Activated CD8-positive, alpha-beta memory T cell treated with anti-CD3 and anti-CD28 coated beads for 4 hours (primary cell): Measurements from ENCODE around the gene SHMT2.

Experiments used
- DNase-seq, 2 donors: peaks; one replicate each; pipeline ENCODE4 v3.0.0-alpha.2; 2020; ENCODE audit warnings: low read depth in 2 of 2

The SHMT2 gene

DNA sequence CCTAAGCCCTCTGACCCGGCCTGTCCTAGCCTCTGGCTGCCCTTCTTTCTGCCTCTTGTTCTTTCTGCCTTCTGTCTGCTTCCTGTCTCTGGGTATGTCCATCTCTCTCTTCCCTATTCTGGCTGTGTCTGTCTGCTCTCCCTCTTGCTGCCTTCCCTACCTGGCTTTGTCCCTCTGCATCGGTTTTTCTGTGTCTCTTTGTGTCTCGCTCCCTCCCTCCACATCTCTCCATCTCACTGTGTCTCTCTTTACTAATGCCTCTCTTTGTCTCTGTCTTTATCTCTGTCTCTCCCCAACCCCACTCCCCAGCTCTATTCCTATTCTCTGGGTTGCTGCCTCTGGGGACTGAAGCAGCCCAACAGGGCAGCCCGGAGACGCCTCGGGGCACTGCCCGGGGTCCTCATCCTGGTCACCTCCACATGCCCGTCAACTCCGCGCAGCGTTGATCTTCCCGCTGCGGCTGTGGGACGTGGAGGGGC, 10.1 kb downstream of the SHMT2 start:
- DNase-seq = no peak

DNA sequence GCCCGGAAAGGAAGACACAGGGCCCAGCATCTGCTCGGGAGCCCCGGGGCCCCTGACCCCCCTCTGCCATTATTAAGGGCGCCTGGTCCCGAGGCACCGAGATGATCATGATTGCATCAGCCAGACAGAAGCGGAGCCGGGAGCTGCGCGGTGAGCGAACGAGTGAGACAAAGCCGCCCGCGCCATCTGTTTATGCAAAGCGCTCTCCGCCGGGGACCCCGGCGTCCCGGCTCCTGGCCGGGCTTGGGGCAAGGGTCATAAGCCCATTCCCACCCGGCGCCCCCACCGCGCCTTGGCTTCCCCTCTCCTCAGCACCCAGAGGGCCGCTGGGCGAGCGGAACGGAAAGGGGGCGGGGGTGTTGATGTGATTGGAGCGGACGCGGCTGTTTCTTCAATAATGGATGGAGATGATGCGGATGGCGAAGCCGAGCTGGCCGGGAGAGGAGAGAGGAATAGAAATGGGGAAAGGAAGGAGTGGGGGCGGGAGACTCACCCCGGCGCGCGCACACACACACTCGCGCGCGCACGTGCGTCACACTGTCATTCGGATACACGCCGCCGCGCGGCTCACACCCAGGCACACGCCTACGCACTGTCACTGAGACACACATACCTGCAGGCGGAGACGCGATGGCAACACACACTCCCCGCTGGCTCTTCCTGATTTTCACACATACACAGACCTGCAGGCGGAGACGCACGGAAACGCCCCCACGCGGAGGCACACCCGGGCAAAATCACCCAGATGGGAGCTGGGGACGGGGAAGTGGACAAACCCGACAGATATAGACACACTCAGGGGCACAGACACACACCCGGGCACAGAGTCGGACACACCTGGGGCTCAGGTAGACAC, 10.8 kb downstream of the SHMT2 start:
- peak; percentile 58 to 74 for DNase-seq

DNA sequence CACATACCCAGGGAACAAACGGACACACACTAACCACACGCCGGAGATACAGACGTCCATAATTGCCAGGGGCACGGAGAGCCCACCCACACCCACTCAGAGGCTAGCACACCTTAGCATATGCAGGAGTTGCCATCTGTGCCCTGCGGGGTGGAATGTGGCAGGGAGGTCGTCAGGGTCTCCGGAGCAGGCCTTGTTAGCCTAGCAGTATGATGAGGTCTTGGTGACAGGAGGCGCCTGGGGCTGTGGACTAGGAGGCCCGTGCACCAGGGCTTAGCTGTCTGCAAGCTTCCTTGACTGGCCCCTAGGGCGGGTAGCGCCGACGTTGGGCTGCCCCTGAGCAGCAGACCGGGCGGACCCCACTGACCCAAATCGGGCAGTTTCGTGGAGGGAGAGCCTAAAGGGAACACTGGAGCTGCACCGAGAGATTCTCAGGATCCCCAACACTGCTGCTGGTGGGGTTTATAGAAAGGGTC, 11.5 kb downstream of the SHMT2 start:
- no peak for DNase-seq

DNA sequence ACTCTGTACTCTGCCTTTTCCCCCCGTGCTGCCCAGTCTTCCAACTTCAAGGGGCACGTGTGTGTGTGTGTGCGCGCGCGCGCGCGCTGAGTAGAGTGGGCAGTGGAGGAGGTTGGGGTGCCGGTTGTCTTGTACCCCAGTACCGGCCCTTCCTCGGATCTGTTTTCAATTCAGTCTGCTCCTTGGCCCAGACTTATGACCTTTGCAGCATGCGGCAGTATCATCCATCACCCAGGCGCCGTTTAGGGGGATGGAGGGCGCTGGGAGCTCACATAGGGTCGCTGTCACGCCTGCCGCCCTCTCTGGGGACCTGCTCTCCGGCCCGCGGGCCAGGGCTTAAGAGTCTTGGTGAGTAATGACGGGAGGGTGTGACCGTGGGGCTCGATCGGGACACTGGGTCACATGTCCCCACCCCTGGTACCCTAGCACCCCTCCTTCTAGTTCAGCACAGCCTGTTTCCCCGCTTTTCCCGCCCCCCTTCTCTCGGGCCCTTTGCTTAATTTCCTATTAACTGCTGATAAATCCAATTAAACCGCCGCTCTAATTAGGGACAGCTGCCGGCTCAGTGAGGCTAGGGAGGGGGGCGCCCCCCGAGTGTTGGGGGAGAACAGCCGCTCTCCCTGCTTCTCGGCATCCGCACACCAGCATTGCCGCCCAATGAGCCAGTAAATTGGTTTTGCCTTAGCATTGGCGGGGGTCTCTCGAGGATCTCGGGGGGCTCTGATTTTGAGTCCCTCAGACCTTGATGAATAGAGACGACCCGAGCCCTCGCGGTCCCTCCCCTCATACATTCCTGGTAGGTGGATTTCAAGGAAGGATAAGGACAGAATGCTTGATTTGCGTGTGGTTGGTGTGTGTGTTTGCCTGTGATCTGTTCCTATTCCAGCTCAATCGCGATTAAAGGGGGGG, 12.1 kb downstream of the SHMT2 start:
- DNase-seq = no peak

DNA sequence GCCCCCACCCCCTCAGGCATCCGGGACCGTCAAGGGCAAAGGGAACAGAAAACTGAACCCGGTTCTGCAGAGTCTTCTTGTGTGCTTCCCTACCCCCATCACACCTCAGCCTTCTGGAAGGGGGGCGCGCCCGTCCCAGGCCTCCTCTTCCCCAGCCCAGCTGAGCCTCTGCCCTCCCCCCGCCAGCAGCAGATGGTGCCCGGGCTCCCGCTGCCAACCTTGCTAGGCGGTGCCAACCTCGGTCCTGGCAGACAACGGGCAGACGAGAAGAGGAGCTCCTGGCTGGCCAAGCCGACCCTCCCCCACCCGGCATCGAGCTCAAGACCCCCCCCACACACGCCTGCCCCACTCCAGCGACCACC, 12.8 kb downstream of the SHMT2 start:
- no peak for DNase-seq

DNA sequence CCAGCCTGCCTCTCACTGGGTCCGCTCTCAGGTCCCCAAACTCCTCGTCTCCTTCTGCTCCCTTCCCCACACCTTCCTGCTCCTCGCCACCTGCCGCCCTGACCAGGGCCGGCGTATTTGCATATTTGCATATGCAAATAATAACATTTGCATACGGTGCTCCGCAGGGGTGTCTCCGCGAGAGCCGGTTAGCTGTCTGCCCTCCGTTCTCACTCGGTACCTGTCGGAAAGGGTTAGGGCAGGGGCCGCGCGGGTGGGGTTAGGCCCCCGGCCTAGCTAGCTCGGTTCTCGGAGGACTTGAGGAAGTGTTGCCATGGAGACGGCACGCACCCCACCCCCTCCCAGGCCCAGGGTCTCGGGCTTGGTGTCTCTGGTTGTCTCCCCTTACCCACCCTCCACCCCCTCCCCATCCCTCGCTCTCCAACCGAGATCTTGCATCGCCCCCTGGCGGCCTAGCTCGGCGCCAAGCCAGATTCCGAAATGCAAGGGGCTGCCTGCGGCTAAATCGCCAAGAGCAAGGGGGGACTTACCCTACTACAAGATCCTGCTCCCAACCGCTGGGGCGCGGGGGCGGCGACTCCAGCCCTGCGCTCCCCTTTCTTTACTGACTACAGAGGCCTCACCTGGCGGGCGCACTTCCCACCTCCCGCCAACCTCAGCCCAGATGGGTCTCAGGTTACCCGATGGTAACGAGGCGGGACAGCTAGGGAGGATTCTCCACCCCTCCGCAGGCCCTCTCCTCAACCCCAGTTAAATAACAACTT, 13.4 kb downstream of the SHMT2 start:
- DNase-seq = no peak

DNA sequence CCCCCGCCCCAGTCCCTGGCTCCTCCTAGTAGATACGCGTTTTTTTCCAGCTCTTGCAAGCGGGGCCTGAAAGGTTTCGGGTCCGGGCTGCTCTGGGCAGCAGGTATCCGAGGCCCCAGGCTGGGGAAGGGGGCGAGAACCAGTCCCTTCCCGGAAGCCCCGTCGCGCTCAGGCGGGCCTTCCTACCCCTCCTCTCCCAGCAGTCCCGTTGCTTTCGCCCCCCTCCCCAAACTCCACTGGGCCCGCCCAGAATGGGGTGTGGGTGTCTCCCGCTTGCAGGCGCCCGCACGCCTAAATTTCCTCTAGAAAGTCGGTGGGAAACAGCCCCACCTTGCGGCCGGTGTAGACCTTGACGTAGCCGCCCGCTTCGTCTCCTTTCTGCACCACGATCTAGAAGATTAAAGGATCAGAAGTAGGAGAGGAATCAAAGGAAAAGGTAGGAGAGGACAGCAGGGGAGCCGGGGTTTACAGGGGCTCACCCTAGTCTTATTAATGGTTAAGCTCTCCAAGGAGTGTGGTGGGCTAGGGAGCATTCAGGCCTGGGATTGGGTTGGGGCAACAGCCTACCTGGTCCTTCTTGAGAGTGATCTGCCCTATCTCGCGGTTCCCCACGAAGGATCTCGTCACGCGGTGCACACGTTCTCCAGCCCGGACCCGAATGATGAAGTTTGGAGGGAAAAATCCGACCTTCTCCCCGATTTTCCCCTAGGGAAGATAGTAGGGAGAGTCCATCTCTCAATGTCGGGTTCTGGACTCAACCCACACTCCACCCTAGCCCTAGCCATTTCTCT, 14.2 kb downstream of the SHMT2 start:
- peak; percentile 58 for DNase-seq

DNA sequence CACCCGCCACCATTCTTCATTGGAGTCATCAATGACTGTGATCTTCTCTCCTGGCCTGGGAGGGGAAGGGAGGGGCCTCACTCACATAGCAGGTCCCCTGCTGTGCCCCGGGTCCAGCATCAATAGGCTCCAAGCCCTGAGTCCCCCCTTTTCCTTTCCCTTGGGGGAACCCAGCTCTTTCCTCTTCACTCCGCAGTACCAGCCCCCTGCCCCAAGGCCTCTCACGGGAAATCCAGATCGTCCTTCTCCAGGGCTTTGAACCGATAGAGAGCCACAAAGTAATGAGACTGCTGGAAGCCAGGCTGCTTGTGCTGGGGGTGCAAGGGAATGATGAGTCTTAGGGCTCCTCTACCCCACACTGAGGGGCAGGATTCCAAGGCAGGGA, 14.8 kb downstream of the SHMT2 start:
- no peak for DNase-seq

DNA sequence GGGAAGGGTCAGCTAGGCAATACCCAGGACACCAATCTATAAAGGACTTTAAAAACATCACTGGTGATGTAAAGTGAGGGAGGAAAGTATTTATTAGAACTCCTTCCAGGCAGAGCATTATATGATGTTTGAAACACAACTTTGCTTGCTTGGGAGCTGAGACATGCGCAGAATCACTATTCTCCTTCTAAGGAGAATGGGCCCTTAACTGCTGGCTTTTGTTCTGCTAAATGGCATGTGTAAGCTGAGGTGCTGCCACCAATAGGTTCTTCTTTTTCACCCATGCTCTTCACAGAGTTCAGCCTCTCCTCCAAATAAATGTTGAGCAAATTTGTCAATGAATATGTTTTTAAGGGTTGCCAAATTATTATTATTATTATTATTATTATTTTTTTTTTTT, 17.5 kb downstream of the SHMT2 start:
- DNase-seq = no peak

DNA sequence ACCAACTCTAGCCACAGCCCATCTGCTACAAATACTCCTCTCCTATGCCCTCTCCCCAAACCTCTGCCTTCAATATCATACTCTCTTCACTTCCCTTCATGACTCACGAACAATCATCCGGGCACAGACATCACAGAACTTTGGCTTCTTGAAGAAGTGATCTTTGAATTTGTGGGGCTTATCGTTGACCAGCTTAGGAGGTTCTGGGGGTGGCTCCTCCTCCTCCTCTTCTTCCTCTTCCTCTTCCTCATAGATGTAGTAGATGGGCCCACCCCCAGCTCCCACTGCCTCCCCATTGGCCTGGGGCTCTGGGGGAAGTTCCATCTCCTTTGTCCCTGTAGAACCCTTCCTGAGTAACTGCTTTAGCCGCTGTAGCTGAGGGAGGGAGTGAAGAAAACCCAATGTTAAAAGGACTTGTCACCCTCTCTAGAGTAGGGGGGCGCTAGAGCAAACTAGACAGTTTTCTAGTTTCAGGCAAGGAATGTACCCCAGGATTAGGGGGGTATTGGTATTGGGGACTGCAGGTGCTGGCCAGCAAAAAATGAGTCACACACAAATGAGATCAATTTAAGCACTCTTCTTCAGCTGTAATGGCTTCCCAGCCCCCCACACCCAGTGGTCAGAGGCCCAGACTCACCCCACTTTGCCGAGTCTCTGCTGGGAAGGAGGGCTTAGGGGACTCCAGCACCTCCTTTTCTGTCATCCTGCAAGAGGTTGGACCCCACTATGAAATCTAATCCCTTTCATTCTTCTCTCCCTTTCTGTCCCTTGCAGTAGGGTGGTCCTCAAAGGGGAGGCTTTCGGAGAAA, 19.6 kb downstream of the SHMT2 start:
- no peak for DNase-seq

DNA sequence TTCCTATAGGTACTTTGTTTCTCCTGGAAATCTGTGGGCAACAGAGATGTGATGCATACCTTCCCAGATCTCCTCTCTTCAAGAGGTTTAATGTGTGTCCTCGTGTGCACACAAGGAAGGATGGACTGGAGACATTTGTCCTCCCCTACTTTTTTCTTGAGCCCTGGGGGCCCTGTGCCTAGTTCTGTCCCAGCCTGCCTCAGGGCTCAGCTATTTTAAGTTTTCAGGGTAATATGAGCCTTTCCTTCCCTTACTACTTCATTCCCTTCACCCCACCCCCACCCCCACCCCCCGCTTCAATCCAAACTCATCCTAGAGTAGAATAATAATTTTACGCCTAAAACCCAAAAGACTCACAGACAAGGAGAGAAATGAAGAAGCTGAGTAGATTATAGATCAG, 21.0 kb downstream of the SHMT2 start:
- DNase-seq = no peak

DNA sequence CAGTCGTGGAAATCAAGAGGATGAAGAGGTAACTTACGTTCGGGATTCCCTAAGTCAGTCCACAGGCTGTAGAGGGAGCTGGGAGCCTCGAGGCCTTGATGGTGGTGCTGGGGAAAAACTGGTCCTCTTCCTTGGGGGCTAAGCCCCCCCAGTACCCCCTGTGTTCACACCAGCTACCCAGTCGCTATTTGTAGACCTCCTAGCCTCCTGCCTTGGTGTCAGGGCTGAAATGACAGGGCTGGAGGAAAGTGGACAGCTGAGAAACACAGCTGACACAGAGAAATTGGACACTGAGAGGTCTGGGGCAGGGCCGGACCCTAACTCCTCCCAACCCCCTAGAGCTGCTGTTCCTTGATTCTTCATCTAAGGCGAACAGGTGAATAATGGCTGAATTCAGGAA, 21.4 kb downstream of the SHMT2 start, which contains the start of gene STAC3:
STAC3 (minus strand) TSS at position 232 of the 400 bp plus-strand sequence. CDS start 1,551 bp downstream, outside the sequence.
- no peak for DNase-seq

DNA sequence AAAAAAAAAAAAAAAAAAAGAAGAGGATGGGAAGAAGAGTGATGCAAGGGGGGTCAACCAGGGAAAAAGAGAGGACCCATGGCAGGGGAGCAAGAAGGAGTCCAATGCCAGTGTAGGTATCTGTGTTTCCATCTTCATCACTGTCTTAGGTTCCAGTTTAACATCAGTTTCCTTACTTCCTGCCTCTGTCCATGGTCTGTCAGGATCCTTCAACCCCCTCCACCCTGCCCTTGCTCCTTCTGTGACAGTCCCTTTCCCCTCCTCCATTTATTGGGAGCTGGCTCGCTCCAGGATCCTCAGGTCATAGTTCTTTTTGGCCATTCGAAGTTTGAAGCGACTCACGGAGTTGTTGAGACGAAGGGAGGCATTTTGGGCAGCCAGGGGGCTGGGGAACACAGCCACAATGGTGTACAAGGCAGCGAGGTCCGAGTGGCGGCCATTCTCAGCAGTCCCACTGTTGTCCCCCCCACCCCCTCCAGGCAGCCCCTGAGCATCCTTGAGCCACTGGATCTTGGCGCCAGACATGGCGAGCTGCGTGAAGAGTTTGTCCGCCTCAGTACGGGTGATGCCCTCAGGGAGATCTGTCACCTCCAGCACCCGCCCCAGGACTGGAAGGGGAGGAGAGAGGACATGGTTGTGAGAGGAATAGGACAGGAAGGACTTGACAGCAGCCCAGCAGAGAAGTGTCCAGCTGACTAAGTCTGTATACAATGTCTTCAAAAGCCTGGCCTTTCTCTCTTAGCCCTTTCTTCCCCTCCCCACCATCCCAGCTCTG, 25.2 kb downstream of the SHMT2 start:
- DNase-seq = no peak

DNA sequence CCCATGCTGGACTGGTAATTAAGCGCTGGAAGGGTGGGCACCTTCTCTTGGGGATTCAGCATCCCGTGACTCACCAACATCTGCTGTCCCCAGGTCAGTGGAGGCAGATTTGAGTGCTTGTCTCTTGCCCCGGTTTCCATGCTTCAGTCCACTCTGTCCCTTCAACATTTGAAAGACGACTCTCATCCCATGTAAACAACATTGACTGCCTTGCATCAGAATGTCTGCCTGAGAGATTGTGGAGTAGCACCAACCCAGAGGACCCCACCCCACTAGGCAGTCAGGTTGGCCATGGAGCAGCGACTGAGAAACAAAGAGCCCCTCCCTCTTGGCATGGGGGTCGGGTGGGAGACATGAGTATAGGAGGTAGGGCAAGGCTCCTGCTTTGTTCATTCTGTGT, 26.4 kb downstream of the SHMT2 start:
- no peak for DNase-seq

DNA sequence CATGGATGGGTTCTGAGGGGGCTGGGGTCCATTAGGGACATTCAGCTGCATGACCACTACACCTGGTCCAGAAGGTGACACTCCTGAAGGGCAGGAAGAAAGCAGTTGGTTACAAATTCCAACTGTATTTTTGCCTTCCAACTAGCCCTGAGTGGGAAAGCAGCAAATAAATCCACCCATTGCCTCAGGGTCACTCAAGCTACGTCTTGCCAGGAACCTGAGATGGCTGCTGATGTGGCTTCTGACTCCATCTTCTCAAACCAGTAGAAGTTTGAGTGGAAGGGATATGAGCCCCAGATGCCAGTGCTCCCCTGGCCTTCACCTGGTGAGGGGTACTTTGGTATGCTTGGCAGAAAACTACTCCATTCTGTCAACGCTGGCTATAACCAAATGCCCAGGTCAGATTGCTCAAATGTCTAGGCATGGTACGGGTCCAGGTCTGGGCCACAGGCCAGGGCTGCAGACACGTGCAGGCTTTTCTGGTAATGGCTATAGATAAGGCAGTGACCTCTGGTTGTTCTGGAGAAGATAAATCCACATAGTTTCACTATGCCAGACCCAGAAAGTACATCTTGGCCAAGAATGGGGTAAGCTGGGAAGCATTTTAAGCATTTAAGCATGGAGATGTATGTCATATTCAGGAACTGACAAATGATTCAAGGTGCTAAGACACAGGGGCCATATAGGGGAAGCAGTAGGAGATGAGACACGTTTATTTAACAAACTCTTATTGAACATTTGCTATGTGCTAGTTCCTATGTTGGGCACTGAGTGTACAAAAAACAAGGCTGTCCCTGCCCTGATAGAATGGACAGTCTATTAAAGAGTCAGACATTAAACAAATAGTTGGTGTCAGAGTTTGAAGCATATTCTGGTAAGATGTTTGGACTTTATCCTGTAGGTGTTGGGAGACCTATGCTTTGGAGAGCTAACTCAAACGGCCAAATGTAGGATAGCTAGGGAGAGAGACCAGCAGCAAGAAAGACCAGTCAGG, 29.8 kb downstream of the SHMT2 start:
- DNase-seq = no peak

DNA sequence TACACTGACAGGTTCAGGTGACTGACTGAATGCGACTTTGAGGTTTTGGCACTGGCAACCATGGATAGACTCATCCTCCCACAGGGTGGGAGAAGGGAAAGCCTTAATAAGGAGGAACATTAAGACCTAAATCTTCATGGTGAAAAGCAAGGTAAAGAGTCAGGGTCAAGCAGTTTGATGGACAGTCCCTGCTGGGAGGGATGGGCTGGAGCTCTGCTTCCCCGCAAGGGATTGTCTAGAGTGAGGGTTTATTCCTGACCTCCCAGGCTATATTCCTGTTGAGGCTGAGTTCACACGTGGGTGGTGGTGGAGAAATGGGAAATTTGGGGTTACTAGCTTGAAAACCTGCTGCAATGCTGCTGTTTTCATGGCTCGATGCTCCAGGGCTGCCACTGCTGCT, 30.9 kb downstream of the SHMT2 start:
- no peak for DNase-seq

DNA sequence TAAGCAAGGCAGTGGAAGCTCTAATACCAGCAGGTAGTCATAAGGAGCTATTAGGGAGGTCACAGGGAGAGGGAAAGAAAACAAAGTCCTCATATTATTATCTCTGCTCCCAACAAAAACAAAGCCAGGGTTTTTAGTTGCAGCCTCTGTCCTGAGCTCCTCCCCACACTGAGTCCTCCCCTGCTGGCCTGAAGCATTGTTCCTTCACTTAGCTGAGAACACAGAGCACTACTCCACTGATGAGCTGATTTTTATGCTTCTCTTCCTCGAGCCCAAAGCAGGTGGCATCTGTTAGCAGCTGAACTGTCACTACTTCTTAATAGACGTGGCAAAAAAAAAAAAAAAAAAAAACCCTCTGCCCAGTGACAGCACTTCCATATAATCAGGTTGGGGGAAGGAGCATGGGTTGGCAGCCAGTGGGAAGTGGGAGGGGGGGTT, 31.9 kb downstream of the SHMT2 start:
- no peak for DNase-seq
